DOHH2 (cell line): ENCODE measurements around the gene CTTN.

Experiments
- H3F3A ChIP-seq: fragments of 200-600 bp; sonication (generic), shearing (Covaris generic); 2 replicates; pipeline ENCODE4 v1.6.0; 2016; ENCODE audit warnings: antibody characterized with exemption, mild to moderate bottlenecking; ENCODE audit not compliant: control insufficient read depth, insufficient read depth
- H3K27ac ChIP-seq: fragments of 200-600 bp; sonication (generic); 2 replicates; pipeline ENCODE4 v1.5.1; 2014; ENCODE audit warnings: low read depth, mild to moderate bottlenecking, low read length, moderate library complexity
- H3K27me3 ChIP-seq: fragments of 200-600 bp; sonication (generic); 2 replicates; pipeline ENCODE4 v1.6.1; 2014; ENCODE audit warnings: mild to moderate bottlenecking, low read length, mixed read lengths; ENCODE audit not compliant: control insufficient read depth
- H3K36me3 ChIP-seq: fragments of 200-600 bp; sonication (generic); 2 replicates; pipeline ENCODE4 v1.6.1; 2014; ENCODE audit warnings: mild to moderate bottlenecking, low read length, moderate library complexity, mixed read lengths; ENCODE audit not compliant: control insufficient read depth
- H3K4me1 ChIP-seq: fragments of 200-600 bp; sonication (generic); 2 replicates; pipeline ENCODE4 v1.6.1; 2014; ENCODE audit warnings: mild to moderate bottlenecking, low read length, mixed read lengths; ENCODE audit not compliant: control insufficient read depth
- H3K4me2 ChIP-seq: fragments of 200-600 bp; sonication (generic); 2 replicates; pipeline ENCODE4 v1.6.0; 2014; ENCODE audit warnings: mild to moderate bottlenecking, low read length, moderate library complexity
- H3K4me3 ChIP-seq: fragments of 200-600 bp; sonication (generic); 2 replicates; pipeline ENCODE4 v1.5.1; 2014; ENCODE audit warnings: mild to moderate bottlenecking, low read length, mixed read lengths
- H3K79me2 ChIP-seq: fragments of 200-600 bp; sonication (generic); 2 replicates; pipeline ENCODE4 v1.6.1; 2014; ENCODE audit warnings: mild to moderate bottlenecking, low read length, mixed read lengths; ENCODE audit not compliant: control insufficient read depth
- H3K9me2 ChIP-seq: fragments of 200-600 bp; sonication (generic); replicated peaks from 2 replicates; pipeline ENCODE4 v1.6.1; 2014; ENCODE audit warnings: mild to moderate bottlenecking, low read length, mixed read lengths; ENCODE audit not compliant: control insufficient read depth
- H3K9me3 ChIP-seq: fragments of 200-600 bp; sonication (generic); 2 replicates; pipeline ENCODE4 v1.6.1; 2014; ENCODE audit warnings: antibody characterized with exemption, low read length, mixed read lengths; ENCODE audit not compliant: control insufficient read depth, insufficient read depth
- H4K20me1 ChIP-seq: fragments of 200-600 bp; sonication (generic); 2 replicates; pipeline ENCODE4 v1.6.0; 2014; ENCODE audit warnings: low read depth, mild to moderate bottlenecking, antibody characterized with exemption, low read length, moderate library complexity; ENCODE audit not compliant: control insufficient read depth, insufficient read depth
- CTCF ChIP-seq: fragments of 200-600 bp; sonication (generic); IDR thresholded peaks from one replicate; pipeline ENCODE4 v1.5.1; 2014; ENCODE audit warnings: antibody characterized with exemption, mild to moderate bottlenecking, low read depth, low read length; ENCODE audit not compliant: poor library complexity, severe bottlenecking
- EZH2phosphoT487 ChIP-seq: fragments of 200-600 bp; sonication (generic); IDR thresholded peaks from 2 replicates; pipeline ENCODE4 v1.6.1; 2017; ENCODE audit warnings: borderline replicate concordance, mild to moderate bottlenecking, antibody characterized with exemption, low read length, moderate library complexity, mixed read lengths

The CTTN gene

GRCh38 chr11:70359451-70360205 lies 38.7 kb upstream of the CTTN start:
- Histone ChIP-seq H3F3A (no peaks in the 10 kb centered on the region), H3K4me3 (no peak overlapping the region), H3K4me2 (no peak overlapping the region), H3K9me2 (no peaks in the 10 kb centered on the region), H3K27ac (no peak overlapping the region), H3K36me3 (peaks cover 60% of the 10 kb centered on the region), H3K4me1 (no peaks in the 10 kb centered on the region), H3K9me3 (no peaks in the 10 kb centered on the region), H3K79me2 (no peaks in the 10 kb centered on the region), H4K20me1 (no peaks in the 10 kb centered on the region), H3K27me3 (no peaks in the 10 kb centered on the region)
- TF ChIP-seq CTCF (no peak), EZH2phosphoT487 (no peak)

GRCh38 chr11:70360211-70360610 lies 38.1 kb upstream of the CTTN start:
- Histone ChIP-seq H3K79me2 (no peaks in the 10 kb centered on the region), H3K9me2 (no peaks in the 10 kb centered on the region), H3K4me1 (no peaks in the 10 kb centered on the region), H3K4me2 (no peak overlapping the region), H3K36me3 (peaks cover 62% of the 10 kb centered on the region), H3K9me3 (no peaks in the 10 kb centered on the region), H3K4me3 (no peak overlapping the region), H3K27me3 (no peaks in the 10 kb centered on the region), H3K27ac (no peak overlapping the region), H4K20me1 (no peaks in the 10 kb centered on the region), H3F3A (no peaks in the 10 kb centered on the region)
- TF ChIP-seq CTCF (no peak), EZH2phosphoT487 (no peak)

DNA sequence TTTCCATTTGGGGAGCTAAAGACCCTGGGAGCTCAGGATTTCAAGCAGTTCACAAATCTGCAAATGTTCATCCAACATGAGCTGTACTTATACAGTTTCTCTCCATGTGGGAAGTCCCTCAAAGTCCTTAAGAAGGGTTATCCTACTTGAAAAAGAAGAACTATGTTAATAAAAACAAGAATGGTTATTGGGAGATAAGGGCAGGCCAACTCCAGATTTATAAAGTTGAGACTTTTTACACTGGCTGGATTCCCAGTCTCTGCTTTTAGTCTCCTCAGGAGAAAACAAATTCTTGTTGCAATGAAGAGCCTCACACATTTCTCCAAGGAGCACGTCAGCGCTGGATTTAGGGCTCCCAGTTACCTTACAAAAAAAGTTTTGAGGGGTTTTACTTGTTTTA lies 34.2 kb upstream of the CTTN start:
- H3K27ac ChIP-seq = no peak overlapping the region
- peaks cover 41% of the 10 kb centered on the region for H3K36me3 ChIP-seq
- H3K4me1 ChIP-seq = no peaks in the 10 kb centered on the region
- H3K4me3 ChIP-seq = no peak overlapping the region
- no peaks in the 10 kb centered on the region for H3K9me3 ChIP-seq
- H3K9me2 ChIP-seq = no peaks in the 10 kb centered on the region
- no peaks in the 10 kb centered on the region for H3F3A ChIP-seq
- no peak for TF ChIP-seq CTCF
- TF ChIP-seq EZH2phosphoT487 = no peak
- H3K79me2 ChIP-seq = no peaks in the 10 kb centered on the region
- H3K4me2 ChIP-seq = no peak overlapping the region
- H4K20me1 ChIP-seq = no peaks in the 10 kb centered on the region
- no peaks in the 10 kb centered on the region for H3K27me3 ChIP-seq
